SK-N-SH treated with all-trans-retinoic acid at 6 μM for 48 hours (cell line): ENCODE measurements around the gene ANKRD65.
"Not testable (repeated sequence)": the region's sequence is repeated elsewhere in the genome, so short reads cannot be mapped to it uniquely, and the experiment has no call there.

Source experiments
- ATAC-seq: fragments of 200-7000 bp; cut with Tn5 transposase; 3 replicates; pipeline ENCODE4 v1.9.1; 2020; ENCODE audit warnings: mild to moderate bottlenecking, moderate library complexity
- BACH2 ChIP-seq: fragments of 250-450 bp; sonication (Bioruptor Pico); IDR thresholded peaks from 2 replicates; pipeline ENCODE4 v1.9.0; 2021; ENCODE audit warnings: mild to moderate bottlenecking, borderline replicate concordance
- CREB5 ChIP-seq: fragments of 250-450 bp; sonication (Bioruptor Pico); IDR thresholded peaks from 2 replicates; pipeline ENCODE4 v1.5.1; 2020; ENCODE audit warnings: low read depth, mild to moderate bottlenecking, moderate library complexity
- CSDC2 ChIP-seq: fragments of 250-450 bp; sonication (Bioruptor Pico); IDR thresholded peaks from 2 replicates; pipeline ENCODE4 v1.5.0; 2020; ENCODE audit warnings: mild to moderate bottlenecking, moderate library complexity
- ESRRG ChIP-seq: fragments of 250-450 bp; sonication (Bioruptor Pico); IDR thresholded peaks from 2 replicates; pipeline ENCODE4 v1.6.1; 2021; ENCODE audit warnings: mild to moderate bottlenecking
- GLIS3 ChIP-seq: fragments of 250-450 bp; sonication (Bioruptor Pico); IDR thresholded peaks from 2 replicates; pipeline ENCODE4 v1.5.0; 2020; ENCODE audit warnings: mild to moderate bottlenecking, moderate library complexity
- ISL1 ChIP-seq: fragments of 250-450 bp; sonication (Bioruptor Pico); IDR thresholded peaks from 2 replicates; pipeline ENCODE4 v2.1.2; 2022; ENCODE audit warnings: mild to moderate bottlenecking, moderate library complexity
- OSR1 ChIP-seq: fragments of 250-450 bp; sonication (Bioruptor Pico); IDR thresholded peaks from 2 replicates; pipeline ENCODE4 v1.8.0; 2022; ENCODE audit warnings: moderate library complexity, mild to moderate bottlenecking, inconsistent platforms
- PATZ1 ChIP-seq: fragments of 250-450 bp; sonication (Bioruptor Pico); IDR thresholded peaks from 2 replicates; pipeline ENCODE4 v1.8.0; 2020; ENCODE audit warnings: mild to moderate bottlenecking, moderate library complexity, borderline replicate concordance
- POU6F1 ChIP-seq: fragments of 250-450 bp; sonication (Bioruptor Pico); IDR thresholded peaks from 2 replicates; pipeline ENCODE4 v1.8.0; 2021; ENCODE audit warnings: low read depth, mild to moderate bottlenecking, moderate library complexity, borderline replicate concordance
- PPARA ChIP-seq: fragments of 250-450 bp; sonication (Bioruptor Pico); IDR thresholded peaks from 2 replicates; pipeline ENCODE4 v1.5.0; 2020; ENCODE audit warnings: mild to moderate bottlenecking, borderline replicate concordance
- RARB ChIP-seq: fragments of 250-450 bp; sonication (Bioruptor Pico); IDR thresholded peaks from 2 replicates; pipeline ENCODE4 v1.8.0; 2021; ENCODE audit warnings: mild to moderate bottlenecking, moderate library complexity
- SNAI2 ChIP-seq: fragments of 250-450 bp; sonication (Bioruptor Pico); IDR thresholded peaks from 2 replicates; pipeline ENCODE4 v1.5.0; 2020; ENCODE audit warnings: mild to moderate bottlenecking, moderate library complexity
- TCF4 ChIP-seq: fragments of 250-450 bp; sonication (Bioruptor Pico); IDR thresholded peaks from 2 replicates; pipeline ENCODE4 v1.8.0; 2021; ENCODE audit warnings: mild to moderate bottlenecking, moderate library complexity, borderline replicate concordance
- TOX ChIP-seq: fragments of 250-450 bp; sonication (Bioruptor Pico); IDR thresholded peaks from 2 replicates; pipeline ENCODE4 v1.8.0; 2021; ENCODE audit warnings: mild to moderate bottlenecking, moderate library complexity, borderline replicate concordance
- TSHZ2 ChIP-seq: fragments of 250-450 bp; sonication (Bioruptor Pico); IDR thresholded peaks from 2 replicates; pipeline ENCODE4 v1.5.0; 2020; ENCODE audit warnings: mild to moderate bottlenecking, moderate library complexity
- ZC3H10 ChIP-seq: fragments of 250-450 bp; sonication (Bioruptor Pico); IDR thresholded peaks from 2 replicates; pipeline ENCODE4 v1.5.1; 2021; ENCODE audit warnings: mild to moderate bottlenecking, moderate library complexity
- ZFP3 ChIP-seq: fragments of 250-450 bp; sonication (Bioruptor Pico); IDR thresholded peaks from 2 replicates; pipeline ENCODE4 v1.5.0; 2020; ENCODE audit warnings: mild to moderate bottlenecking, moderate library complexity
- ZNF565 ChIP-seq: fragments of 450-650 bp; formaldehyde crosslinking; conservative IDR thresholded peaks from 2 replicates; pipeline ENCODE4 v1.5.0; 2020; ENCODE audit warnings: low read depth, mild to moderate bottlenecking, moderate library complexity
- ZNF70 ChIP-seq: fragments of 450-650 bp; formaldehyde crosslinking; IDR thresholded peaks from 2 replicates; pipeline ENCODE4 v1.5.0; 2020; ENCODE audit warnings: mild to moderate bottlenecking, moderate library complexity

The ANKRD65 gene

GRCh38 chr1:1449099-1449739, 28.1 kb upstream of the ANKRD65 start, which contains the start of gene ATAD3C:
TSS of gene ATAD3C (plus strand) at chr1:1449689. CDS start at chr1:1450684, 995 bp downstream.
- no peak for ATAC-seq
- TF ChIP-seq SNAI2 (CRISPR knock-in tag) (no peak), ZNF70 (CRISPR knock-in tag) (no peak), BACH2 (CRISPR knock-in tag) (no peak), ISL1 (CRISPR knock-in tag) (no peak), ZFP3 (CRISPR knock-in tag) (no peak)

- ATAC-seq = not testable (repeated sequence)
Observed at GRCh38 chr1:1446631-1447030, 25.6 kb upstream of the ANKRD65 start.

GRCh38 chr1:1442069-1442770, 21.1 kb upstream of the ANKRD65 start:
- TF ChIP-seq ZNF70 (CRISPR knock-in tag) = no peak
- no peak for TF ChIP-seq ZFP3 (CRISPR knock-in tag)
- TF ChIP-seq GLIS3 (CRISPR knock-in tag) = no peak
- TF ChIP-seq TCF4 = no peak
- no peak for TF ChIP-seq TSHZ2 (CRISPR knock-in tag)
- no peak for TF ChIP-seq CREB5 (CRISPR knock-in tag)
- ATAC-seq = no peak

- ATAC-seq = peak; percentile 67
- no peak for TF ChIP-seq RARB (CRISPR knock-in tag)
- no peak for TF ChIP-seq PPARA (CRISPR knock-in tag)
- no peak for TF ChIP-seq OSR1 (CRISPR knock-in tag)
- no peak for TF ChIP-seq BACH2 (CRISPR knock-in tag)
- TF ChIP-seq SNAI2 (CRISPR knock-in tag) = no peak
- no peak for TF ChIP-seq ZNF565 (CRISPR knock-in tag)
- no peak for TF ChIP-seq POU6F1 (CRISPR knock-in tag)
- no peak for TF ChIP-seq ZC3H10 (CRISPR knock-in tag)
- no peak for TF ChIP-seq ZFP3 (CRISPR knock-in tag)
- TF ChIP-seq ESRRG (CRISPR knock-in tag) = no peak
- TF ChIP-seq PATZ1 (CRISPR knock-in tag) = no peak
- no peak for TF ChIP-seq TOX
- no peak for TF ChIP-seq GLIS3 (CRISPR knock-in tag)
- TF ChIP-seq TCF4 = no peak
- no peak for TF ChIP-seq CSDC2
- no peak for TF ChIP-seq TSHZ2 (CRISPR knock-in tag)
- TF ChIP-seq CREB5 (CRISPR knock-in tag) = no peak
Observed at GRCh38 chr1:1441002-1441888, 20.2 kb upstream of the ANKRD65 start.
